ENCODE results near the gene STXBP5. TPM values are rescaled to one million over a fixed set of nuclear protein-coding genes. Genes with fewer than 3 reads are reported as not detected.

The STXBP5 gene
- total RNA-seq, 6 donors from 2014 or later = 10.5 to 26.5 (median 15.7) TPM

- ATAC-seq (ENCODE audit: low FRiP score in 2 of 2) (no peak), DNase-seq (no peak)
- TF ChIP-seq POLR2AphosphoS5 (IDR thresholded peaks at IDR 0.05) (no peak), CTCF (IDR thresholded peaks at IDR 0.05) (no peak), POLR2A (IDR thresholded peaks at IDR 0.05) (no peak), EP300 (IDR thresholded peaks at IDR 0.05) (no peak)
- H3K36me3 ChIP-seq = no peaks in the 10 kb centered on the region
- H3K27me3 ChIP-seq = no peaks in the 10 kb centered on the region
- 98 to 99% methylated on average over 2 of the region's 2 CpGs for WGBS, 2 donors
- no peaks in the 10 kb centered on the region for H3K9me3 ChIP-seq
- H3K4me1 ChIP-seq = peaks cover 0 to 13% (median 3%) of the 10 kb centered on the region in 4 donors
- no peak overlapping the region for H3K27ac ChIP-seq
- no peak overlapping the region for H3K4me3 ChIP-seq
Observed at GRCh38 chr6:147211349-147211748, 7.1 kb downstream of the STXBP5 start.

- no peaks in the 10 kb centered on the region for H3K9me3 ChIP-seq
- no peak for ATAC-seq (ENCODE audit: low FRiP score in 2 of 2)
- H3K4me3 ChIP-seq = no peak overlapping the region
- H3K27me3 ChIP-seq = no peaks in the 10 kb centered on the region
- TF ChIP-seq POLR2A (IDR thresholded peaks at IDR 0.05) = no peak
- TF ChIP-seq CTCF (IDR thresholded peaks at IDR 0.05) = no peak
- no peak for TF ChIP-seq POLR2AphosphoS5 (IDR thresholded peaks at IDR 0.05)
- no peak for TF ChIP-seq EP300 (IDR thresholded peaks at IDR 0.05)
- no peaks in the 10 kb centered on the region for H3K36me3 ChIP-seq
- DNase-seq = no peak
- 92 to 98% methylated on average over 4 of the region's 4 CpGs for WGBS, 2 donors
- H3K27ac ChIP-seq = no peak overlapping the region
- peaks cover 0 to 13% (median under 1%) of the 10 kb centered on the region in 4 donors for H3K4me1 ChIP-seq
Observed at GRCh38 chr6:147211831-147212230, 7.6 kb downstream of the STXBP5 start.

DNA sequence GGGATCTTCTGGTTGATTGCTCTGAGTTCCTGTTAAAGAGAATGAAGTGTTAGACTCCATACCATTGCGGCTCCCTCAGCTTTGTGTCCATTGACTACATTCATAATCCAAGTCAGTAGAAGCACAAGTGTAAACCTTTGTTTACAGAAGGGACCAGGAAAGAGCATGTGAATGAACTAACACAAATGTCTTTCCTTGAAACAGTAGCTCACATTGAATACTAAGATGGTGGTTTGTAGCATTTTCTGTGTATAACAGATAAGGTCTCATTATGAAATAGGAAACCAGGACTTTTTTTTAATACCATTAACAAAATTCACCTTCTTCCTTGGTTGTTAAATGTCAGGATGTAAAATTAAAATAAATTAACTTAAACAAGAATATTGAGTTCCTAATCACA lies 8.4 kb downstream of the STXBP5 start:
- Histone ChIP-seq H3K27me3 (no peaks in the 10 kb centered on the region), H3K9me3 (no peaks in the 10 kb centered on the region), H3K4me3 (no peak overlapping the region), H3K4me1 (peaks cover 0 to 12% (median 0%) of the 10 kb centered on the region in 4 donors), H3K27ac (no peak overlapping the region), H3K36me3 (no peaks in the 10 kb centered on the region)
- 100% methylated on average over 1 of the region's 1 CpG for WGBS, 2 donors
- DNase-seq (no peak), ATAC-seq (ENCODE audit: low FRiP score in 2 of 2) (no peak)
- TF ChIP-seq POLR2A (IDR thresholded peaks at IDR 0.05) (no peak), EP300 (IDR thresholded peaks at IDR 0.05) (no peak), POLR2AphosphoS5 (IDR thresholded peaks at IDR 0.05) (no peak), CTCF (IDR thresholded peaks at IDR 0.05) (no peak)

GRCh38 chr6:147213772-147214171 lies 9.6 kb downstream of the STXBP5 start:
- no peak for ATAC-seq (ENCODE audit: low FRiP score in 2 of 2)
- no peak for DNase-seq
- H3K27ac ChIP-seq = no peak overlapping the region
- no peak overlapping the region for H3K4me3 ChIP-seq
- no peaks in the 10 kb centered on the region for H3K27me3 ChIP-seq
- no peaks in the 10 kb centered on the region for H3K9me3 ChIP-seq
- no peak for TF ChIP-seq CTCF (IDR thresholded peaks at IDR 0.05)
- peaks cover 0 to 1% (median 0%) of the 10 kb centered on the region in 4 donors for H3K36me3 ChIP-seq
- 0 to 39% methylated on average over 1 of the region's 1 CpG for WGBS, 2 donors
- peaks cover 0 to 7% (median 0%) of the 10 kb centered on the region in 4 donors for H3K4me1 ChIP-seq

All from upper lobe of left lung (tissue), 6 donors.